SK-N-SH treated with all-trans-retinoic acid at 6 μM for 48 hours (cell line): ENCODE results near the gene NFKB1.

Experiments
- ARNTL ChIP-seq: fragments of 450-650 bp; formaldehyde crosslinking; IDR thresholded peaks from 2 replicates; pipeline ENCODE4 v1.5.0; 2020; ENCODE audit warnings: low read depth, mild to moderate bottlenecking, moderate library complexity, borderline replicate concordance
- CSDC2 ChIP-seq: fragments of 250-450 bp; sonication (Bioruptor Pico); IDR thresholded peaks from 2 replicates; pipeline ENCODE4 v1.5.0; 2020; ENCODE audit warnings: mild to moderate bottlenecking, moderate library complexity
- ESRRG ChIP-seq: fragments of 250-450 bp; sonication (Bioruptor Pico); IDR thresholded peaks from 2 replicates; pipeline ENCODE4 v1.6.1; 2021; ENCODE audit warnings: mild to moderate bottlenecking
- OSR1 ChIP-seq: fragments of 250-450 bp; sonication (Bioruptor Pico); IDR thresholded peaks from 2 replicates; pipeline ENCODE4 v1.8.0; 2022; ENCODE audit warnings: moderate library complexity, mild to moderate bottlenecking, inconsistent platforms
- TOX ChIP-seq: fragments of 250-450 bp; sonication (Bioruptor Pico); IDR thresholded peaks from 2 replicates; pipeline ENCODE4 v1.8.0; 2021; ENCODE audit warnings: mild to moderate bottlenecking, moderate library complexity, borderline replicate concordance
- ZFP3 ChIP-seq: fragments of 250-450 bp; sonication (Bioruptor Pico); IDR thresholded peaks from 2 replicates; pipeline ENCODE4 v1.5.0; 2020; ENCODE audit warnings: mild to moderate bottlenecking, moderate library complexity
- ZFP30 ChIP-seq: fragments of 450-650 bp; formaldehyde crosslinking; IDR thresholded peaks from 2 replicates; pipeline ENCODE4 v1.5.0; 2022; ENCODE audit warnings: mild to moderate bottlenecking, moderate library complexity
- TF ChIP-seq, protein P1 (sequence below): fragments of 250-450 bp; sonication (Bioruptor Pico); IDR thresholded peaks from 2 replicates; pipeline ENCODE4 v1.8.0; 2020; ENCODE audit warnings: mild to moderate bottlenecking, moderate library complexity, borderline replicate concordance

DNA sequence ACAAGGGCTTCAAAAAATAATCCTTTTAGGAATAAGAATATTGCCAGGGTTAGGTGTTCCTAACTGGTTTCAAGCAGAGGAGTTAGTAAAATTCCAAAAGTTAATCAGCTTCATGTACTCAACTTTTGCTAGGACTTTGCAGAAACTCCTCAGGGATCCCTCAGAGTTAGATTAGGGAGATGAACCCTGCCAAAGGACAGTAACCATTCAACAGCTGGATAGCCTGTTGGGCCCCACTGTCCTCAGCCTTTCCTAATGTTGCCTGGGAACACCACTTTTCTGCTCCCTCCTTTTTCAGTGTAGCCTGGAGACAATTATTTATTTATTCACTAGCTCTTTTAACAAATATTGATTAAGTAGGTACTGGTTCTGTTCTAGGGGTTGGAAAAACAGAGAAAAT, 53.8 kb downstream of the NFKB1 start:
- TF ChIP-seq OSR1 (CRISPR knock-in tag) (no peak), CSDC2 (CRISPR knock-in tag) (no peak), ZFP30 (CRISPR knock-in tag) (no peak), TOX (CRISPR knock-in tag) (no peak), ZFP3 (no peak), ARNTL (no peak), ESRRG (no peak)
- TF ChIP-seq, protein P1, sequence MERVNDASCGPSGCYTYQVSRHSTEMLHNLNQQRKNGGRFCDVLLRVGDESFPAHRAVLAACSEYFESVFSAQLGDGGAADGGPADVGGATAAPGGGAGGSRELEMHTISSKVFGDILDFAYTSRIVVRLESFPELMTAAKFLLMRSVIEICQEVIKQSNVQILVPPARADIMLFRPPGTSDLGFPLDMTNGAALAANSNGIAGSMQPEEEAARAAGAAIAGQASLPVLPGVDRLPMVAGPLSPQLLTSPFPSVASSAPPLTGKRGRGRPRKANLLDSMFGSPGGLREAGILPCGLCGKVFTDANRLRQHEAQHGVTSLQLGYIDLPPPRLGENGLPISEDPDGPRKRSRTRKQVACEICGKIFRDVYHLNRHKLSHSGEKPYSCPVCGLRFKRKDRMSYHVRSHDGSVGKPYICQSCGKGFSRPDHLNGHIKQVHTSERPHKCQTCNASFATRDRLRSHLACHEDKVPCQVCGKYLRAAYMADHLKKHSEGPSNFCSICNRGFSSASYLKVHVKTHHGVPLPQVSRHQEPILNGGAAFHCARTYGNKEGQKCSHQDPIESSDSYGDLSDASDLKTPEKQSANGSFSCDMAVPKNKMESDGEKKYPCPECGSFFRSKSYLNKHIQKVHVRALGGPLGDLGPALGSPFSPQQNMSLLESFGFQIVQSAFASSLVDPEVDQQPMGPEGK (CRISPR knock-in tag): no peak
